ENCODE data around the gene ATP5PB.

- no peak for TF ChIP-seq CTCF (IDR thresholded peaks at IDR 0.05)
- no peak for TF ChIP-seq POLR2A (IDR thresholded peaks at IDR 0.05)
- no peak for TF ChIP-seq POLR2AphosphoS5 (IDR thresholded peaks at IDR 0.05)
- no peak for TF ChIP-seq EP300 (IDR thresholded peaks at IDR 0.05)
Measured at GRCh38 chr1:111466480-111466879, 17.2 kb downstream of the ATP5PB start.
